ENCODE results near the gene YIPF3.

YIPF3 gene

GRCh38 chr6:43495409-43495941 lies 21.3 kb downstream of the YIPF3 start:
- Histone ChIP-seq H2BK5ac (ENCODE audit: low read depth, low read length, poor library complexity) (no peak overlapping the region), H3K23ac (ENCODE audit: low read length) (no peak overlapping the region), H3K4ac (ENCODE audit: low read depth, low read length) (no peak overlapping the region), H3K4me1 (ENCODE audit: control insufficient read depth in 1 of 2, insufficient read depth in 2 of 2, low read length in 2 of 2) (peaks cover 33 to 44% of the 10 kb centered on the region in 2 experiments), H3K79me1 (ENCODE audit: low read length) (peaks cover 9% of the 10 kb centered on the region), H2BK120ac (ENCODE audit: insufficient read depth, low read length, poor library complexity) (no peak overlapping the region), H3K9me3 (ENCODE audit: insufficient read depth, low read depth, low read length) (no peaks in the 10 kb centered on the region), H4K91ac (ENCODE audit: low read depth, low read length) (peak overlapping the region; percentile 40), H4K12ac (ENCODE audit: low read depth, low read length) (no peak overlapping the region), H3K4me2 (ENCODE audit: low read length) (no peak overlapping the region), H3K4me3 (ENCODE audit: low read depth, low read length) (no peak overlapping the region), H3K79me2 (ENCODE audit: control insufficient read depth, insufficient read depth, low read length, poor library complexity) (peaks cover 2% of the 10 kb centered on the region), H3K27ac (ENCODE audit: low read depth, low read length) (peak overlapping the region; percentile 63), H2AFZ (ENCODE audit: insufficient read depth, low read length, poor library complexity) (no peak overlapping the region), H4K8ac (ENCODE audit: low read depth, low read length) (no peak overlapping the region), H3K36me3 (ENCODE audit: control insufficient read depth in 1 of 2, insufficient read depth in 2 of 2, low read length in 2 of 2) (peaks cover 19 to 26% of the 10 kb centered on the region in 2 experiments), H2BK12ac (ENCODE audit: low read length) (no peak overlapping the region), H3K18ac (ENCODE audit: low read length) (peak overlapping the region; percentile 75), H3K9ac (ENCODE audit: low read length) (no peak overlapping the region), H2AK5ac (ENCODE audit: low read length) (peak overlapping the region; percentile 53), H3K14ac (ENCODE audit: low read length) (no peak overlapping the region), H3K27me3 (ENCODE audit: insufficient read depth, low read length) (no peaks in the 10 kb centered on the region)
- DNase-seq, result peak; percentile 94 to 98
- no CpG with 5 or more reads among the region's 4 CpGs for WGBS (ENCODE audit: extremely low coverage, insufficient coverage, insufficient read length)

- Histone ChIP-seq H4K12ac (ENCODE audit: low read depth, low read length) (no peak overlapping the region), H3K9me3 (ENCODE audit: insufficient read depth, low read depth, low read length) (no peaks in the 10 kb centered on the region), H3K18ac (ENCODE audit: low read length) (peak overlapping the region; percentile 75), H3K4me1 (ENCODE audit: control insufficient read depth in 1 of 2, insufficient read depth in 2 of 2, low read length in 2 of 2) (peaks cover 39 to 49% of the 10 kb centered on the region in 2 experiments), H3K4ac (ENCODE audit: low read depth, low read length) (no peak overlapping the region), H4K91ac (ENCODE audit: low read depth, low read length) (peak overlapping the region; percentile 40), H2BK12ac (ENCODE audit: low read length) (peak overlapping the region; percentile 19), H3K4me2 (ENCODE audit: low read length) (no peak overlapping the region), H2AFZ (ENCODE audit: insufficient read depth, low read length, poor library complexity) (no peak overlapping the region), H3K9ac (ENCODE audit: low read length) (no peak overlapping the region), H2AK5ac (ENCODE audit: low read length) (peak overlapping the region; percentile 53), H3K23ac (ENCODE audit: low read length) (no peak overlapping the region), H2BK5ac (ENCODE audit: low read depth, low read length, poor library complexity) (peak overlapping the region; percentile 9), H4K8ac (ENCODE audit: low read depth, low read length) (no peak overlapping the region), H3K36me3 (ENCODE audit: control insufficient read depth in 1 of 2, insufficient read depth in 2 of 2, low read length in 2 of 2) (peaks cover 12 to 19% of the 10 kb centered on the region in 2 experiments), H3K79me2 (ENCODE audit: control insufficient read depth, insufficient read depth, low read length, poor library complexity) (peaks cover 2% of the 10 kb centered on the region), H3K79me1 (ENCODE audit: low read length) (peaks cover 9% of the 10 kb centered on the region), H3K14ac (ENCODE audit: low read length) (peak overlapping the region; percentile 4), H3K27ac (ENCODE audit: low read depth, low read length) (peak overlapping the region; percentile 6), H2BK120ac (ENCODE audit: insufficient read depth, low read length, poor library complexity) (peak overlapping the region; percentile 5), H3K27me3 (ENCODE audit: insufficient read depth, low read length) (no peaks in the 10 kb centered on the region), H3K4me3 (ENCODE audit: low read depth, low read length) (no peak overlapping the region)
- no CpG with 5 or more reads among the region's 4 CpGs for WGBS (ENCODE audit: extremely low coverage, insufficient coverage, insufficient read length)
- DNase-seq, result no peak
Measured at GRCh38 chr6:43494766-43495165, 22.0 kb downstream of the YIPF3 start.

GRCh38 chr6:43494321-43494720 lies 22.4 kb downstream of the YIPF3 start:
- Histone ChIP-seq H3K23ac (ENCODE audit: low read length) (no peak overlapping the region), H3K9ac (ENCODE audit: low read length) (no peak overlapping the region), H3K4me3 (ENCODE audit: low read depth, low read length) (no peak overlapping the region), H2BK5ac (ENCODE audit: low read depth, low read length, poor library complexity) (no peak overlapping the region), H2AK5ac (ENCODE audit: low read length) (no peak overlapping the region), H3K4me1 (ENCODE audit: control insufficient read depth in 1 of 2, insufficient read depth in 2 of 2, low read length in 2 of 2) (peaks cover 43 to 53% of the 10 kb centered on the region in 2 experiments), H3K36me3 (ENCODE audit: control insufficient read depth in 1 of 2, insufficient read depth in 2 of 2, low read length in 2 of 2) (peaks cover 9 to 14% of the 10 kb centered on the region in 2 experiments), H4K12ac (ENCODE audit: low read depth, low read length) (no peak overlapping the region), H3K79me1 (ENCODE audit: low read length) (peaks cover 9% of the 10 kb centered on the region), H3K18ac (ENCODE audit: low read length) (no peak overlapping the region), H4K91ac (ENCODE audit: low read depth, low read length) (no peak overlapping the region), H4K8ac (ENCODE audit: low read depth, low read length) (no peak overlapping the region), H2BK120ac (ENCODE audit: insufficient read depth, low read length, poor library complexity) (no peak overlapping the region), H3K9me3 (ENCODE audit: insufficient read depth, low read depth, low read length) (no peaks in the 10 kb centered on the region), H3K14ac (ENCODE audit: low read length) (no peak overlapping the region), H2AFZ (ENCODE audit: insufficient read depth, low read length, poor library complexity) (no peak overlapping the region), H3K27ac (ENCODE audit: low read depth, low read length) (no peak overlapping the region), H3K27me3 (ENCODE audit: insufficient read depth, low read length) (no peaks in the 10 kb centered on the region), H3K4ac (ENCODE audit: low read depth, low read length) (no peak overlapping the region), H3K4me2 (ENCODE audit: low read length) (no peak overlapping the region), H3K79me2 (ENCODE audit: control insufficient read depth, insufficient read depth, low read length, poor library complexity) (peaks cover 2% of the 10 kb centered on the region), H2BK12ac (ENCODE audit: low read length) (no peak overlapping the region)
- WGBS (ENCODE audit: extremely low coverage, insufficient coverage, insufficient read length), result no CpG with 5 or more reads among the region's 6 CpGs
- DNase-seq, result peak; percentile 72 to 78

- Histone ChIP-seq H4K8ac (ENCODE audit: low read depth, low read length) (no peak overlapping the region), H3K4ac (ENCODE audit: low read depth, low read length) (no peak overlapping the region), H3K27ac (ENCODE audit: low read depth, low read length) (no peak overlapping the region), H3K79me1 (ENCODE audit: low read length) (peaks cover 9% of the 10 kb centered on the region), H3K79me2 (ENCODE audit: control insufficient read depth, insufficient read depth, low read length, poor library complexity) (peaks cover 2% of the 10 kb centered on the region), H2AFZ (ENCODE audit: insufficient read depth, low read length, poor library complexity) (no peak overlapping the region), H3K4me3 (ENCODE audit: low read depth, low read length) (no peak overlapping the region), H3K36me3 (ENCODE audit: control insufficient read depth in 1 of 2, insufficient read depth in 2 of 2, low read length in 2 of 2) (peaks cover 4 to 10% of the 10 kb centered on the region in 2 experiments), H2BK12ac (ENCODE audit: low read length) (no peak overlapping the region), H2BK5ac (ENCODE audit: low read depth, low read length, poor library complexity) (no peak overlapping the region), H3K23ac (ENCODE audit: low read length) (no peak overlapping the region), H2BK120ac (ENCODE audit: insufficient read depth, low read length, poor library complexity) (no peak overlapping the region), H2AK5ac (ENCODE audit: low read length) (no peak overlapping the region), H4K12ac (ENCODE audit: low read depth, low read length) (no peak overlapping the region), H3K14ac (ENCODE audit: low read length) (no peak overlapping the region), H3K9ac (ENCODE audit: low read length) (no peak overlapping the region), H4K91ac (ENCODE audit: low read depth, low read length) (no peak overlapping the region), H3K4me2 (ENCODE audit: low read length) (no peak overlapping the region), H3K18ac (ENCODE audit: low read length) (no peak overlapping the region), H3K9me3 (ENCODE audit: insufficient read depth, low read depth, low read length) (no peaks in the 10 kb centered on the region), H3K4me1 (ENCODE audit: control insufficient read depth in 1 of 2, insufficient read depth in 2 of 2, low read length in 2 of 2) (peaks cover 48 to 58% of the 10 kb centered on the region in 2 experiments), H3K27me3 (ENCODE audit: insufficient read depth, low read length) (no peaks in the 10 kb centered on the region)
- DNase-seq, result no peak
- whole genome bisulfite sequencing (ENCODE audit: extremely low coverage, insufficient coverage, insufficient read length), result no CpG with 5 or more reads among the region's 7 CpGs
Measured at GRCh38 chr6:43493833-43494232, 22.9 kb downstream of the YIPF3 start.
